GM12878 (cell line): Measurements from ENCODE around the gene PID1. TPM values are rescaled to one million over a fixed set of nuclear protein-coding genes. Genes with fewer than 3 reads are reported as not detected.

ENCODE experiments used
- ATAC-seq: fragments of 200-7000 bp; cut with Tn5 transposase; 3 replicates; pipeline ENCODE4 v1.9.1; 2020; ENCODE audit warnings: mild to moderate bottlenecking, moderate library complexity
- BruUV-seq: library from RNA; stranded (reverse); fragments of 400-500 nt; replicated peaks from 2 replicates; lab custom pipeline; 2021; lab: Mats Ljungman, UMichigan
- CTCF ChIA-PET: fragments of 300-600 bp; sonication (Branson Sonifier 250); formaldehyde crosslinking; extraction: SDS; loops from one replicate; lab custom pipeline; 2021; ENCODE audit warnings: inconsistent platforms; lab: Yijun Ruan, JAX
- POLR2A ChIA-PET: fragments of 350-600 bp; formaldehyde crosslinking; extraction: SDS; loops from one replicate; lab custom pipeline; 2021; ENCODE audit warnings: inconsistent platforms; lab: Charles Lee
- RAD21 ChIA-PET: fragments of 300-600 bp; sonication (Branson Sonifier 250); formaldehyde crosslinking; loops from one replicate; lab custom pipeline; 2023; ENCODE audit warnings: antibody characterized with exemption; ENCODE audit not compliant: unreplicated experiment; lab: Charles Lee
- SMC1A ChIA-PET: fragments of 300-600 bp; sonication (Branson Sonifier 250); formaldehyde crosslinking; loops from one replicate; lab custom pipeline; 2023; ENCODE audit not compliant: unreplicated experiment, uncharacterized antibody; lab: Charles Lee
- DNase-seq: peaks from one replicate; pipeline ENCODE4 v3.0.0-alpha.2; 2011; ENCODE audit warnings: low read depth, low spot score
- FAIRE-seq: peaks from 3 replicates; lab custom pipeline; 2011; peaks lifted over from hg19 to GRCh38; lab: Jason Lieb, UNC
- H2AFZ ChIP-seq: 2 replicates; pipeline ENCODE4 v1.6.0; 2011; ENCODE audit warnings: low read depth, low read length, control low read depth; ENCODE audit not compliant: control insufficient read depth
- H3K27ac ChIP-seq: 2 replicates; pipeline ENCODE4 v1.5.1; 2011; ENCODE audit warnings: control low read depth; ENCODE audit not compliant: control insufficient read depth, insufficient read depth
- H3K27me3 ChIP-seq, 2 experiments: replicated peaks in 1 of 2; 2 replicates each; pipeline versions ENCODE4 v1.6.0 to v1.6.1; 2011; ENCODE audit warnings: low read length in 1 of 2; ENCODE audit not compliant: control insufficient read depth in 2 of 2, insufficient read depth in 2 of 2
- H3K36me3 ChIP-seq, 2 experiments: 2 replicates each; pipeline ENCODE4 v1.5.1; 2011; ENCODE audit warnings: low read length in 1 of 2; ENCODE audit not compliant: control insufficient read depth in 2 of 2, insufficient read depth in 2 of 2
- H3K4me1 ChIP-seq: 2 replicates; pipeline ENCODE4 v1.6.1; 2011; ENCODE audit warnings: mild to moderate bottlenecking, low read length, moderate library complexity, mixed read lengths; ENCODE audit not compliant: control insufficient read depth, insufficient read depth
- H3K4me2 ChIP-seq: 2 replicates; pipeline ENCODE4 v1.6.0; 2011; ENCODE audit warnings: control low read depth; ENCODE audit not compliant: control insufficient read depth, insufficient read depth
- H3K4me3 ChIP-seq: fragments of 200-600 bp; sonication (generic); 2 replicates; pipeline ENCODE4 v1.5.1; 2016
- H3K79me2 ChIP-seq: 2 replicates; pipeline ENCODE4 v1.6.0; 2011; ENCODE audit warnings: low read length; ENCODE audit not compliant: control insufficient read depth, insufficient read depth
- H3K9ac ChIP-seq: 2 replicates; pipeline ENCODE4 v1.8.0; 2011; ENCODE audit warnings: low read length, control low read depth, mixed read lengths; ENCODE audit not compliant: control insufficient read depth, insufficient read depth
- H3K9me3 ChIP-seq: replicated peaks from 3 replicates; pipeline ENCODE4 v1.5.1; 2011; ENCODE audit warnings: mild to moderate bottlenecking, low read length; ENCODE audit not compliant: control insufficient read depth, insufficient read depth
- H4K20me1 ChIP-seq: 2 replicates; pipeline ENCODE4 v1.6.0; 2011; ENCODE audit not compliant: control insufficient read depth, insufficient read depth
- BCLAF1 ChIP-seq: fragments of 450-650 bp; IDR thresholded peaks from 2 replicates; pipeline ENCODE4 v1.6.1; 2017; ENCODE audit warnings: antibody characterized with exemption, mild to moderate bottlenecking, moderate library complexity
- CEBPB ChIP-seq, 2 experiments: fragments of 150-350 bp in 1 of 2; IDR thresholded peaks; 2 replicates each; pipeline ENCODE4 v1.6.1; 2012 to 2014; ENCODE audit warnings: low read depth in 2 of 2, low read length in 2 of 2, borderline replicate concordance in 1 of 2, inconsistent platforms in 1 of 2
- HDAC2 ChIP-seq: fragments of 200-600 bp; sonication (generic); IDR thresholded peaks from 2 replicates; pipeline ENCODE4 v1.6.1; 2017
- MAX ChIP-seq: IDR thresholded peaks from 2 replicates; pipeline ENCODE4 v1.6.1; 2012; ENCODE audit warnings: low read depth, low read length, improper control_type of control experiment
- MTA3 ChIP-seq: IDR thresholded peaks from 2 replicates; pipeline ENCODE4 v1.6.1; 2012; ENCODE audit warnings: low read length, inconsistent platforms, borderline replicate concordance
- MYB ChIP-seq: fragments of 150-350 bp; IDR thresholded peaks from 2 replicates; pipeline ENCODE4 v1.6.1; 2014; ENCODE audit warnings: mild to moderate bottlenecking, low read depth, low read length, borderline replicate concordance
- RCOR1 ChIP-seq: conservative IDR thresholded peaks from 2 replicates; pipeline ENCODE4 v1.6.1; 2012; ENCODE audit warnings: low read depth, low read length, improper control_type of control experiment
- RUNX3 ChIP-seq: IDR thresholded peaks from 2 replicates; pipeline ENCODE4 v1.6.1; 2012; ENCODE audit warnings: low read length, inconsistent platforms
- ZNF24 ChIP-seq: fragments of 450-650 bp; IDR thresholded peaks from 2 replicates; pipeline ENCODE4 v1.6.1; 2017; ENCODE audit warnings: antibody characterized with exemption, mild to moderate bottlenecking
- WGBS: methylation state at CpG from one replicate; pipeline ENCODE4 v1.1.6; 2016; ENCODE audit warnings: low lambda C conversion rate; ENCODE audit not compliant: insufficient replicate concordance, insufficient coverage; ENCODE audit errors: missing lambda C conversion rate; 5-methylcytosine and 5-hydroxymethylcytosine counted together
- in situ Hi-C: fragments of 300-500 bp; cut with MboI; formaldehyde crosslinking; loops from 9 replicates; pipeline ENCODE4 v1.14.3; 2018; ENCODE audit warnings: mixed read lengths
- intact Hi-C: fragments of 100-400 bp; cut with micrococcal nuclease; formaldehyde crosslinking; loops from one replicate; pipeline ENCODE4 v1.14.2; 2022; ENCODE audit not compliant: unreplicated experiment
- polyA plus RNA-seq, 11 experiments: library from polyadenylated mRNA; depleted of rRNA in 4 of 11; unstranded in 6 of 11; stranded (reverse) in 5 of 11; fragments of >200 nt; fragmentation: Nextera tagmentation in 4 of 11; fragmentation: Illumina TruSeq in 1 of 11; extraction: Ambion mirVana in 4 of 11; extraction: Trizol in 1 of 11; gene quantifications; 1 replicate in 1 of 11; 2 replicates in 10 of 11; pipeline versions ENCODE4 v1.2.1 to v1.2.3, GENCODE V29; 2011 to 2016; ENCODE audit warnings: inconsistent platforms in 2 of 11, missing spikeins in 2 of 11, low read depth in 1 of 11
- total RNA-seq, 4 experiments: library from RNA; depleted of rRNA in 3 of 4; stranded (reverse); fragments of >200 nt in 3 of 4; fragmentation: Illumina TruSeq in 1 of 4; extraction: Trizol in 1 of 4; gene quantifications; 2 replicates each; pipeline versions ENCODE4 v1.2.1 to v1.2.3, GENCODE V29; 2013 to 2021

The PID1 gene
- total and polyA plus RNA-seq, 10 of the 15 experiments (the other 5 are each of a cell fraction or from before 2014, with no cell fraction given): not detected

- Histone ChIP-seq H3K27me3 (no peaks in the 10 kb centered on the region), H3K9me3 (no peaks in the 10 kb centered on the region), H3K27ac (no peak overlapping the region), H3K9ac (no peak overlapping the region), H3K36me3 (no peaks in the 10 kb centered on the region), H2AFZ (no peak overlapping the region), H3K79me2 (no peaks in the 10 kb centered on the region), H3K4me2 (no peak overlapping the region), H3K4me1 (no peaks in the 10 kb centered on the region), H3K4me3 (no peak overlapping the region), H4K20me1 (no peaks in the 10 kb centered on the region)
- in situ Hi-C loops (no loop called here), intact Hi-C loops (no loop called here)
- CTCF ChIA-PET: no interaction called here
- SMC1A ChIA-PET: no interaction called here
- no TSS peak for BruUV-seq
- no peak for FAIRE-seq
- RAD21 ChIA-PET: no interaction called here
- no peak for TF ChIP-seq RUNX3
- no peak for TF ChIP-seq ZNF24
- no peak for TF ChIP-seq CEBPB (IDR thresholded peaks at IDR 0.05; ENCODE audit: borderline replicate concordance in 1 of 2, low read depth in 2 of 2, low read length in 2 of 2)
- TF ChIP-seq MTA3: no peak
- no peak for TF ChIP-seq RCOR1
- no peak for DNase-seq
- ATAC-seq: no peak
- POLR2A ChIA-PET: no interaction called here
These were observed 89.4 kb downstream of the PID1 start for GRCh38 chr2:229181641-229182040.

- RAD21 ChIA-PET: no interaction called here
- CTCF ChIA-PET: no interaction called here
- no TSS peak for BruUV-seq
- no peak for FAIRE-seq
- no peaks in the 10 kb centered on the region for H3K9me3 ChIP-seq
- POLR2A ChIA-PET: no interaction called here
- in situ Hi-C loops (no loop called here), intact Hi-C loops (no loop called here)
- WGBS: 50% methylated on average over 26 of the region's 26 CpGs
- H3K9ac ChIP-seq: no peak overlapping the region
- no peak overlapping the region for H3K27ac ChIP-seq
- no peaks in the 10 kb centered on the region for H3K79me2 ChIP-seq
- SMC1A ChIA-PET: no interaction called here
- no peak overlapping the region for H3K4me3 ChIP-seq
- DNase-seq: no peak
- TF ChIP-seq HDAC2: no peak
- TF ChIP-seq MAX: no peak
- no peak for TF ChIP-seq MYB
- TF ChIP-seq BCLAF1: no peak
- H4K20me1 ChIP-seq: no peaks in the 10 kb centered on the region
- H3K4me2 ChIP-seq: no peak overlapping the region
- ATAC-seq: no peak
- H3K27me3 ChIP-seq: no peaks in the 10 kb centered on the region
- no peaks in the 10 kb centered on the region for H3K36me3 ChIP-seq
- H3K4me1 ChIP-seq: no peaks in the 10 kb centered on the region
- no peak overlapping the region for H2AFZ ChIP-seq
These were observed 90.4 kb downstream of the PID1 start for GRCh38 chr2:229180658-229181057.
